ENCODE data around the gene MRLN. TPM values are rescaled to one million over a fixed set of nuclear protein-coding genes. Genes with fewer than 3 reads are reported as not detected.
"Not testable (repeated sequence)": the region's sequence is repeated elsewhere in the genome, so short reads cannot be mapped to it uniquely, and the experiment has no call there.

The MRLN gene
- total RNA-seq: not detected
- long read RNA-seq: 0 reads

GRCh38 chr10:59753267-59753666, at the start of gene MRLN:
TSS of gene MRLN (minus strand) at chr10:59753455.
- no peak for DNase-seq (ENCODE audit: low spot score)

- DNase-seq (ENCODE audit: low spot score): no peak
Measured at GRCh38 chr10:59801171-59801570, 47.9 kb upstream of the MRLN start.

- no peak for DNase-seq (ENCODE audit: low spot score)
Measured at GRCh38 chr10:59799421-59799820, 46.2 kb upstream of the MRLN start.

- no peak for DNase-seq (ENCODE audit: low spot score)
Measured at GRCh38 chr10:59793919-59794318, 40.7 kb upstream of the MRLN start.

- DNase-seq (ENCODE audit: low spot score): no peak
Measured at GRCh38 chr10:59792812-59793211, 39.6 kb upstream of the MRLN start.

GRCh38 chr10:59791601-59792000, 38.3 kb upstream of the MRLN start:
- DNase-seq (ENCODE audit: low spot score): no peak

GRCh38 chr10:59790080-59790479, 36.8 kb upstream of the MRLN start:
- not testable (repeated sequence) for DNase-seq (ENCODE audit: low spot score)

GRCh38 chr10:59788914-59789313, 35.7 kb upstream of the MRLN start:
- DNase-seq (ENCODE audit: low spot score): not testable (repeated sequence)

- not testable (repeated sequence) for DNase-seq (ENCODE audit: low spot score)
Measured at GRCh38 chr10:59787032-59787431, 33.8 kb upstream of the MRLN start.

- not testable (repeated sequence) for DNase-seq (ENCODE audit: low spot score)
Measured at GRCh38 chr10:59785476-59785875, 32.2 kb upstream of the MRLN start.

GRCh38 chr10:59781511-59781910, 28.3 kb upstream of the MRLN start:
- no peak for DNase-seq (ENCODE audit: low spot score)

GRCh38 chr10:59779756-59780533, 26.7 kb upstream of the MRLN start:
- no peak for DNase-seq (ENCODE audit: low spot score)

- DNase-seq (ENCODE audit: low spot score): no peak
Measured at GRCh38 chr10:59774451-59774850, 21.2 kb upstream of the MRLN start.

GRCh38 chr10:59773088-59773487, 19.8 kb upstream of the MRLN start:
- DNase-seq (ENCODE audit: low spot score): no peak

GRCh38 chr10:59771162-59771807, 18.0 kb upstream of the MRLN start:
- DNase-seq (ENCODE audit: low spot score): no peak

GRCh38 chr10:59770689-59771088, 17.4 kb upstream of the MRLN start:
- no peak for DNase-seq (ENCODE audit: low spot score)

- DNase-seq (ENCODE audit: low spot score): no peak
Measured at GRCh38 chr10:59762505-59762904, 9.2 kb upstream of the MRLN start.

- no peak for DNase-seq (ENCODE audit: low spot score)
Measured at GRCh38 chr10:59757966-59758365, 4.7 kb upstream of the MRLN start.

- no peak for DNase-seq (ENCODE audit: low spot score)
Measured at GRCh38 chr10:59754951-59755350, 1.7 kb upstream of the MRLN start.

GRCh38 chr10:59752278-59752940, 846 bp downstream of the MRLN start:
- DNase-seq (ENCODE audit: low spot score): no peak

GRCh38 chr10:59750155-59750945, 2.9 kb downstream of the MRLN start:
- no peak for DNase-seq (ENCODE audit: low spot score)
